HepG2 (cell line): ENCODE results near the gene CXCR5. TPM values are rescaled to one million over a fixed set of nuclear protein-coding genes. Genes with fewer than 3 reads are reported as not detected.

Experiments
- CAMTA2 ChIP-seq: sonication (generic); formaldehyde crosslinking; IDR thresholded peaks from 2 replicates; pipeline ENCODE4 v1.4.0; 2020; ENCODE audit warnings: mild to moderate bottlenecking, missing genetic modification reagents, borderline replicate concordance
- ISX ChIP-seq: sonication (generic); formaldehyde crosslinking; conservative IDR thresholded peaks from 2 replicates; pipeline ENCODE4 v1.5.0; 2020; ENCODE audit warnings: missing genetic modification reagents
- KLF6 ChIP-seq: IDR thresholded peaks from 2 replicates; pipeline ENCODE4 v1.8.0; 2016; ENCODE audit warnings: missing biosample characterization, missing genetic modification reagents
- MAZ ChIP-seq, 2 experiments: sonication (generic) in 1 of 2; formaldehyde crosslinking in 1 of 2; IDR thresholded peaks; 2 replicates each; pipeline versions ENCODE4 v1.5.0 to v1.6.1; 2012 to 2020; ENCODE audit warnings: low read depth in 2 of 2, mild to moderate bottlenecking in 2 of 2, borderline replicate concordance in 1 of 2, improper control_type of control experiment in 1 of 2, low read length in 1 of 2, missing genetic modification reagents in 1 of 2, moderate library complexity in 1 of 2
- NFE2 ChIP-seq: sonication (generic); formaldehyde crosslinking; IDR thresholded peaks from 2 replicates; pipeline ENCODE4 v1.4.0; 2020; ENCODE audit warnings: missing genetic modification reagents
- NR1H2 ChIP-seq: sonication (generic); formaldehyde crosslinking; IDR thresholded peaks from 2 replicates; pipeline ENCODE4 v1.8.1; 2022; ENCODE audit warnings: low read depth, missing genetic modification reagents, borderline replicate concordance
- RARA ChIP-seq: IDR thresholded peaks from 2 replicates; pipeline ENCODE4 v1.6.1; 2016; ENCODE audit warnings: missing genetic modification reagents, missing compliant biosample characterization
- RXRA ChIP-seq: sonication (generic); formaldehyde crosslinking; IDR thresholded peaks from 2 replicates; pipeline ENCODE4 v1.5.1; 2020; ENCODE audit warnings: missing genetic modification reagents
- THAP11 ChIP-seq: IDR thresholded peaks from 2 replicates; pipeline ENCODE4 v1.6.1; 2016; ENCODE audit warnings: missing biosample characterization, missing genetic modification reagents
- THAP7 ChIP-seq: sonication (generic); formaldehyde crosslinking; IDR thresholded peaks from 2 replicates; pipeline ENCODE4 v1.8.1; 2023; ENCODE audit warnings: mild to moderate bottlenecking, missing genetic modification reagents
- ZMYM3 ChIP-seq: sonication (generic); formaldehyde crosslinking; IDR thresholded peaks from 2 replicates; pipeline ENCODE4 v1.5.1; 2020; ENCODE audit warnings: mild to moderate bottlenecking, missing genetic modification reagents
- ZNF180 ChIP-seq: sonication (generic); formaldehyde crosslinking; IDR thresholded peaks from 2 replicates; pipeline ENCODE4 v1.4.0; 2020; ENCODE audit warnings: low read depth, missing genetic modification reagents, borderline replicate concordance
- ZNF34 ChIP-seq: sonication (generic); formaldehyde crosslinking; IDR thresholded peaks from 2 replicates; pipeline ENCODE4 v1.4.0; 2020; ENCODE audit warnings: mild to moderate bottlenecking, missing genetic modification reagents, borderline replicate concordance
- ZNF556 ChIP-seq: sonication (generic); formaldehyde crosslinking; IDR thresholded peaks from 2 replicates; pipeline ENCODE4 v1.4.0; 2020; ENCODE audit warnings: mild to moderate bottlenecking, missing genetic modification reagents, borderline replicate concordance
- ZSCAN9 ChIP-seq: IDR thresholded peaks from 2 replicates; pipeline ENCODE4 v1.6.1; 2016; ENCODE audit warnings: borderline replicate concordance
- polyA plus RNA-seq, 8 experiments: library from polyadenylated mRNA; depleted of rRNA in 3 of 8; stranded (reverse) in 7 of 8; unstranded in 1 of 8; fragments of >200 nt; fragmentation: Illumina TruSeq in 4 of 8; extraction: Trizol in 4 of 8; gene quantifications; 2 replicates each; pipeline versions ENCODE4 v1.2.1 to v1.2.3, GENCODE V29; 2011 to 2016; ENCODE audit warnings: low read depth in 4 of 8, missing spikeins in 1 of 8, mixed read lengths in 1 of 8; ENCODE audit not compliant: insufficient read depth in 1 of 8
- total RNA-seq, 5 experiments: library from RNA; depleted of rRNA; stranded (reverse); fragments of >200 nt; fragmentation: Illumina TruSeq; extraction: Trizol; gene quantifications; 2 replicates each; pipeline ENCODE4 v1.2.3, GENCODE V29; 2016; ENCODE audit warnings: low read depth in 1 of 5
- TF ChIP-seq, protein P1 (sequence below): sonication (generic); formaldehyde crosslinking; IDR thresholded peaks from 2 replicates; pipeline ENCODE4 v1.4.0; 2020; ENCODE audit warnings: missing genetic modification reagents
- TF ChIP-seq, protein P2 (sequence below): sonication (generic); formaldehyde crosslinking; IDR thresholded peaks from 2 replicates; pipeline ENCODE4 v1.4.0; 2020; ENCODE audit warnings: missing genetic modification reagents
- TF ChIP-seq, protein P3 (sequence below): sonication (generic); formaldehyde crosslinking; IDR thresholded peaks from 2 replicates; pipeline ENCODE4 v1.4.0; 2020; ENCODE audit warnings: missing genetic modification reagents

The CXCR5 gene
- total and polyA plus RNA-seq, 2 of the 13 experiments (the other 11 are each of a cell fraction or from before 2014, with no cell fraction given), result not detected

DNA sequence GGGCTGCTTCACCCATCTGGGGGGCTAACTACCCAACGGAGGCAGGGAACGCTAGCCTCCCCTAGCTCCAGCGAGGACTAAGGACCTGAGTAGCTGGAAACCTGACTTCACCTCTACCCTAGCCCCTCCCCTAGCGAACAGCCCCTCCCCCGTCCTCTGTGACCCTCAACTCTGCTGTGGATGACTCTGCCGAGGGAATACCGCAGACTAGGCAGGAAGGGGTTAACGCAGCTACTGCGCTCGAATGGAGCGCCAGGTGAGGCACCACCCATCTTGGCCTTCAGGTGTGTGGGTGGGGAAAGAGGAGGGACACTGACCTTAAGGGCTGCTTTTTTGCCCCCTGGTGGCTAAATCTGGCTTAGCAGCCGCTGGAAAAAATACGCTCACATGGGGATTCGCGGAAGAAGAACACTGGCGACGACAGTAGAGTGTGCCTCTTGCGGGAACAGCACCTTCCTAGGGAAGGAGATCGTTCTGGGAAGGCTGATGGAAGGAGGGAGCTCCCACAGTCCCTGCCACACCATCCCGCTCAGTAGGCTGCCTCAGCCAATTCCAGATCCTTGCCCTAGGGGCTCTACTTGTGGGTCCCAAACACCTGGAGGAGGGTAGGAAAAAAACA lies 46.5 kb downstream of the CXCR5 start (continued):
- TF ChIP-seq KLF6 (0 out of 2 replicates have a peak, but pooled peaks have one; percentile 33), CAMTA2 (CRISPR knock-in tag) (no peak), RXRA (CRISPR knock-in tag) (peak; percentile 62), ZMYM3 (0 out of 2 replicates have a peak, but pooled peaks have one; percentile 15), ZNF556 (CRISPR knock-in tag) (no peak; the same call in 1 of the 2 replicates), THAP7 (CRISPR knock-in tag) (no peak), THAP11 (no peak), NFE2 (CRISPR knock-in tag) (no peak), RARA (CRISPR knock-in tag) (0 out of 2 replicates have a peak, but pooled peaks have one; percentile 7), ISX (CRISPR knock-in tag) (no peak), NR1H2 (CRISPR knock-in tag) (no peak), MAZ (IDR thresholded peaks at IDR 0.05; ENCODE audit: borderline replicate concordance, low read depth, low read length) (peak; percentile 16; the same call in 1 of the 2 replicates), MAZ (CRISPR knock-in tag; IDR thresholded peaks at IDR 0.05; ENCODE audit: low read depth) (peak; percentile 62; the same call in 1 of the 2 replicates), ZSCAN9 (CRISPR knock-in tag) (0 out of 2 replicates have a peak, but pooled peaks have one; percentile 40), ZNF34 (CRISPR knock-in tag) (no peak), ZNF180 (CRISPR knock-in tag) (no peak)
- TF ChIP-seq, protein P1, sequence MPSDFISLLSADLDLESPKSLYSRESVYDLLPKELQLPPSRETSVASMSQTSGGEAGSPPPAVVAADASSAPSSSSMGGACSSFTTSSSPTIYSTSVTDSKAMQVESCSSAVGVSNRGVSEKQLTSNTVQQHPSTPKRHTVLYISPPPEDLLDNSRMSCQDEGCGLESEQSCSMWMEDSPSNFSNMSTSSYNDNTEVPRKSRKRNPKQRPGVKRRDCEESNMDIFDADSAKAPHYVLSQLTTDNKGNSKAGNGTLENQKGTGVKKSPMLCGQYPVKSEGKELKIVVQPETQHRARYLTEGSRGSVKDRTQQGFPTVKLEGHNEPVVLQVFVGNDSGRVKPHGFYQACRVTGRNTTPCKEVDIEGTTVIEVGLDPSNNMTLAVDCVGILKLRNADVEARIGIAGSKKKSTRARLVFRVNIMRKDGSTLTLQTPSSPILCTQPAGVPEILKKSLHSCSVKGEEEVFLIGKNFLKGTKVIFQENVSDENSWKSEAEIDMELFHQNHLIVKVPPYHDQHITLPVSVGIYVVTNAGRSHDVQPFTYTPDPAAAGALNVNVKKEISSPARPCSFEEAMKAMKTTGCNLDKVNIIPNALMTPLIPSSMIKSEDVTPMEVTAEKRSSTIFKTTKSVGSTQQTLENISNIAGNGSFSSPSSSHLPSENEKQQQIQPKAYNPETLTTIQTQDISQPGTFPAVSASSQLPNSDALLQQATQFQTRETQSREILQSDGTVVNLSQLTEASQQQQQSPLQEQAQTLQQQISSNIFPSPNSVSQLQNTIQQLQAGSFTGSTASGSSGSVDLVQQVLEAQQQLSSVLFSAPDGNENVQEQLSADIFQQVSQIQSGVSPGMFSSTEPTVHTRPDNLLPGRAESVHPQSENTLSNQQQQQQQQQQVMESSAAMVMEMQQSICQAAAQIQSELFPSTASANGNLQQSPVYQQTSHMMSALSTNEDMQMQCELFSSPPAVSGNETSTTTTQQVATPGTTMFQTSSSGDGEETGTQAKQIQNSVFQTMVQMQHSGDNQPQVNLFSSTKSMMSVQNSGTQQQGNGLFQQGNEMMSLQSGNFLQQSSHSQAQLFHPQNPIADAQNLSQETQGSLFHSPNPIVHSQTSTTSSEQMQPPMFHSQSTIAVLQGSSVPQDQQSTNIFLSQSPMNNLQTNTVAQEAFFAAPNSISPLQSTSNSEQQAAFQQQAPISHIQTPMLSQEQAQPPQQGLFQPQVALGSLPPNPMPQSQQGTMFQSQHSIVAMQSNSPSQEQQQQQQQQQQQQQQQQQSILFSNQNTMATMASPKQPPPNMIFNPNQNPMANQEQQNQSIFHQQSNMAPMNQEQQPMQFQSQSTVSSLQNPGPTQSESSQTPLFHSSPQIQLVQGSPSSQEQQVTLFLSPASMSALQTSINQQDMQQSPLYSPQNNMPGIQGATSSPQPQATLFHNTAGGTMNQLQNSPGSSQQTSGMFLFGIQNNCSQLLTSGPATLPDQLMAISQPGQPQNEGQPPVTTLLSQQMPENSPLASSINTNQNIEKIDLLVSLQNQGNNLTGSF (CRISPR knock-in tag), result no peak
- TF ChIP-seq, protein P2, sequence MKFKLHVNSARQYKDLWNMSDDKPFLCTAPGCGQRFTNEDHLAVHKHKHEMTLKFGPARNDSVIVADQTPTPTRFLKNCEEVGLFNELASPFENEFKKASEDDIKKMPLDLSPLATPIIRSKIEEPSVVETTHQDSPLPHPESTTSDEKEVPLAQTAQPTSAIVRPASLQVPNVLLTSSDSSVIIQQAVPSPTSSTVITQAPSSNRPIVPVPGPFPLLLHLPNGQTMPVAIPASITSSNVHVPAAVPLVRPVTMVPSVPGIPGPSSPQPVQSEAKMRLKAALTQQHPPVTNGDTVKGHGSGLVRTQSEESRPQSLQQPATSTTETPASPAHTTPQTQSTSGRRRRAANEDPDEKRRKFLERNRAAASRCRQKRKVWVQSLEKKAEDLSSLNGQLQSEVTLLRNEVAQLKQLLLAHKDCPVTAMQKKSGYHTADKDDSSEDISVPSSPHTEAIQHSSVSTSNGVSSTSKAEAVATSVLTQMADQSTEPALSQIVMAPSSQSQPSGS (CRISPR knock-in tag), result 0 out of 2 replicates have a peak, but pooled peaks have one; percentile 33
- TF ChIP-seq, protein P3, sequence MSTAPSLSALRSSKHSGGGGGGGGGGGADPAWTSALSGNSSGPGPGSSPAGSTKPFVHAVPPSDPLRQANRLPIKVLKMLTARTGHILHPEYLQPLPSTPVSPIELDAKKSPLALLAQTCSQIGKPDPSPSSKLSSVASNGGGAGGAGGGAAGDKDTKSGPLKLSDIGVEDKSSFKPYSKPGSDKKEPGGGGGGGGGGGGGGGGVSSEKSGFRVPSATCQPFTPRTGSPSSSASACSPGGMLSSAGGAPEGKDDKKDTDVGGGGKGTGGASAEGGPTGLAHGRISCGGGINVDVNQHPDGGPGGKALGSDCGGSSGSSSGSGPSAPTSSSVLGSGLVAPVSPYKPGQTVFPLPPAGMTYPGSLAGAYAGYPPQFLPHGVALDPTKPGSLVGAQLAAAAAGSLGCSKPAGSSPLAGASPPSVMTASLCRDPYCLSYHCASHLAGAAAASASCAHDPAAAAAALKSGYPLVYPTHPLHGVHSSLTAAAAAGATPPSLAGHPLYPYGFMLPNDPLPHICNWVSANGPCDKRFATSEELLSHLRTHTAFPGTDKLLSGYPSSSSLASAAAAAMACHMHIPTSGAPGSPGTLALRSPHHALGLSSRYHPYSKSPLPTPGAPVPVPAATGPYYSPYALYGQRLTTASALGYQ (CRISPR knock-in tag), result no peak
